GM12892 (cell line): ENCODE measurements around the gene HACD2.

ENCODE experiments used
- POLR2A ChIP-seq: IDR thresholded peaks from 2 replicates; pipeline ENCODE4 v1.6.1; 2011; ENCODE audit warnings: low read depth, low read length, control low read depth
- POLR2AphosphoS5 ChIP-seq: IDR thresholded peaks from 2 replicates; pipeline ENCODE4 v1.6.1; 2011; ENCODE audit warnings: low read depth, low read length, control low read depth
- TAF1 ChIP-seq: IDR thresholded peaks from 2 replicates; pipeline ENCODE4 v1.6.1; 2011; ENCODE audit warnings: low read depth, mild to moderate bottlenecking, control low read depth, low read length, borderline replicate concordance

GRCh38 chr3:123524981-123525380 lies 59.9 kb downstream of the HACD2 start:
- TF ChIP-seq POLR2A = no peak
- no peak for TF ChIP-seq POLR2AphosphoS5
- TF ChIP-seq TAF1 = no peak
